Neural cell (in vitro differentiated cells): Measurements from ENCODE around the gene CTDSPL. TPM values are rescaled to one million over a fixed set of nuclear protein-coding genes. Genes with fewer than 3 reads are reported as not detected.

Experiments
- H2AFZ ChIP-seq: fragments of 200-600, 300-800 bp; sonication (generic), shearing (Covaris generic); 2 replicates; pipeline ENCODE4 v1.6.0; 2014; ENCODE audit warnings: low read depth, mild to moderate bottlenecking, antibody characterized with exemption, low read length, moderate library complexity
- H3F3A ChIP-seq: fragments of 200-600 bp; shearing (Covaris generic); 2 replicates; pipeline ENCODE4 v1.6.1; 2016; ENCODE audit warnings: mild to moderate bottlenecking, moderate library complexity, mixed read lengths, antibody characterized with exemption, low read length; ENCODE audit not compliant: insufficient read depth, poor library complexity, severe bottlenecking
- H3K27ac ChIP-seq: fragments of 200-600, 300-800 bp; sonication (generic), shearing (Covaris generic); 2 replicates; pipeline ENCODE4 v1.5.1; 2014; ENCODE audit warnings: mild to moderate bottlenecking, low read length, moderate library complexity
- H3K27me3 ChIP-seq: fragments of 300-800, 200-600 bp; sonication (generic), shearing (Covaris generic); 2 replicates; pipeline ENCODE4 v1.6.0; 2014; ENCODE audit warnings: mild to moderate bottlenecking, low read depth, low read length, moderate library complexity; ENCODE audit not compliant: insufficient read depth
- H3K36me3 ChIP-seq: fragments of 300-800, 200-600 bp; sonication (generic), shearing (Covaris generic); 2 replicates; pipeline ENCODE4 v1.5.1; 2014; ENCODE audit warnings: mild to moderate bottlenecking, antibody characterized with exemption, low read length, moderate library complexity; ENCODE audit not compliant: insufficient read depth
- H3K4me2 ChIP-seq: fragments of 300-800, 200-600 bp; sonication (generic), shearing (Covaris generic); 2 replicates; pipeline ENCODE4 v1.6.0; 2014; ENCODE audit warnings: mild to moderate bottlenecking, low read length
- H3K4me3 ChIP-seq: fragments of 300-800, 200-600 bp; sonication (generic), shearing (Covaris generic); 2 replicates; pipeline ENCODE4 v1.5.1; 2014; ENCODE audit warnings: mild to moderate bottlenecking, low read length, moderate library complexity
- H3K79me2 ChIP-seq: fragments of 200-600 bp; shearing (Covaris generic); replicated peaks from 2 replicates; pipeline ENCODE4 v1.6.0; 2014; ENCODE audit warnings: mild to moderate bottlenecking, low read length, moderate library complexity; ENCODE audit not compliant: insufficient read depth
- H3K9ac ChIP-seq: fragments of 300-800, 200-600 bp; sonication (generic), shearing (Covaris generic); 2 replicates; pipeline ENCODE4 v1.6.1; 2016; ENCODE audit warnings: mild to moderate bottlenecking, low read length, mixed read lengths
- H3K9me2 ChIP-seq: fragments of 200-600 bp; shearing (Covaris generic); 2 replicates; pipeline ENCODE4 v1.6.1; 2016; ENCODE audit warnings: mild to moderate bottlenecking, low read length, mixed read lengths; ENCODE audit not compliant: insufficient read depth
- H3K9me3 ChIP-seq: fragments of 200-600, 300-800 bp; sonication (generic), shearing (Covaris generic); 2 replicates; pipeline ENCODE4 v1.6.1; 2016; ENCODE audit warnings: mild to moderate bottlenecking, mixed run types, low read length, moderate library complexity, mixed read lengths
- H4K20me1 ChIP-seq: fragments of 200-600 bp; shearing (Covaris generic); 2 replicates; pipeline ENCODE4 v1.6.1; 2016; ENCODE audit warnings: mild to moderate bottlenecking, mixed run types; ENCODE audit not compliant: insufficient read depth
- CTCF ChIP-seq: fragments of 450-650 bp; IDR thresholded peaks from 2 replicates; pipeline ENCODE4 v1.5.1; 2014; ENCODE audit warnings: antibody characterized with exemption, mild to moderate bottlenecking, moderate library complexity; ENCODE audit not compliant: poor library complexity, severe bottlenecking
- EP300 ChIP-seq: fragments of 450-650 bp; conservative IDR thresholded peaks from 2 replicates; pipeline ENCODE4 v1.6.1; 2014; ENCODE audit warnings: antibody characterized with exemption, mild to moderate bottlenecking, moderate library complexity; ENCODE audit not compliant: poor library complexity, severe bottlenecking
- EZH2 ChIP-seq: fragments of 200-600, 300-800 bp; shearing (Covaris generic), sonication (generic); IDR thresholded peaks from 2 replicates; pipeline ENCODE4 v1.6.1; 2014; ENCODE audit warnings: antibody characterized with exemption, low read length, borderline replicate concordance, mild to moderate bottlenecking; ENCODE audit not compliant: insufficient read depth, poor library complexity, severe bottlenecking
- MXI1 ChIP-seq: fragments of 450-650 bp; conservative IDR thresholded peaks from 2 replicates; pipeline ENCODE4 v1.6.1; 2014; ENCODE audit warnings: antibody characterized with exemption, mild to moderate bottlenecking; ENCODE audit not compliant: poor library complexity, severe bottlenecking
- POLR2AphosphoS5 ChIP-seq: IDR thresholded peaks from 2 replicates; pipeline ENCODE4 v1.6.1; 2012
- RAD21 ChIP-seq: fragments of 450-650 bp; conservative IDR thresholded peaks from 2 replicates; pipeline ENCODE4 v1.6.1; 2014; ENCODE audit warnings: antibody characterized with exemption, mild to moderate bottlenecking, moderate library complexity
- SMC3 ChIP-seq: fragments of 450-650 bp; conservative IDR thresholded peaks from 2 replicates; pipeline ENCODE4 v1.6.1; 2014; ENCODE audit warnings: antibody characterized with exemption, mild to moderate bottlenecking, moderate library complexity; ENCODE audit not compliant: poor library complexity
- TAF1 ChIP-seq: IDR thresholded peaks from 2 replicates; pipeline ENCODE4 v1.6.1; 2012; ENCODE audit warnings: low read depth
- polyA plus RNA-seq: library from polyadenylated mRNA; depleted of rRNA; stranded (reverse); fragments of >200 nt; gene quantifications from 2 replicates; pipeline ENCODE4 v1.2.3, GENCODE V29; 2014
- TF ChIP-seq, protein P1 (sequence below): IDR thresholded peaks from 2 replicates; pipeline ENCODE4 v1.6.1; 2012; ENCODE audit warnings: borderline replicate concordance

Gene CTDSPL
- polyA plus RNA-seq, 1 donor from 2014 or later, result 17.0 TPM

- H3K9me3 ChIP-seq, result no peaks in the 10 kb centered on the region
- H3K9me2 ChIP-seq, result no peaks in the 10 kb centered on the region
- peaks cover 7% of the 10 kb centered on the region for H3K79me2 ChIP-seq
- no peak overlapping the region for H3K4me2 ChIP-seq
- H3K27ac ChIP-seq, result no peak overlapping the region
- no peaks in the 10 kb centered on the region for H3K27me3 ChIP-seq
- H3K36me3 ChIP-seq, result no peaks in the 10 kb centered on the region
- H2AFZ ChIP-seq, result no peak overlapping the region
- H3K9ac ChIP-seq, result no peak overlapping the region
- no peak overlapping the region for H3K4me3 ChIP-seq
- H3F3A ChIP-seq, result no peaks in the 10 kb centered on the region
- no peaks in the 10 kb centered on the region for H4K20me1 ChIP-seq
- TF ChIP-seq TAF1, result no peak
- no peak for TF ChIP-seq POLR2AphosphoS5
- no peak for TF ChIP-seq SMC3
- no peak for TF ChIP-seq EZH2
- TF ChIP-seq EP300, result no peak
- TF ChIP-seq, protein P1, sequence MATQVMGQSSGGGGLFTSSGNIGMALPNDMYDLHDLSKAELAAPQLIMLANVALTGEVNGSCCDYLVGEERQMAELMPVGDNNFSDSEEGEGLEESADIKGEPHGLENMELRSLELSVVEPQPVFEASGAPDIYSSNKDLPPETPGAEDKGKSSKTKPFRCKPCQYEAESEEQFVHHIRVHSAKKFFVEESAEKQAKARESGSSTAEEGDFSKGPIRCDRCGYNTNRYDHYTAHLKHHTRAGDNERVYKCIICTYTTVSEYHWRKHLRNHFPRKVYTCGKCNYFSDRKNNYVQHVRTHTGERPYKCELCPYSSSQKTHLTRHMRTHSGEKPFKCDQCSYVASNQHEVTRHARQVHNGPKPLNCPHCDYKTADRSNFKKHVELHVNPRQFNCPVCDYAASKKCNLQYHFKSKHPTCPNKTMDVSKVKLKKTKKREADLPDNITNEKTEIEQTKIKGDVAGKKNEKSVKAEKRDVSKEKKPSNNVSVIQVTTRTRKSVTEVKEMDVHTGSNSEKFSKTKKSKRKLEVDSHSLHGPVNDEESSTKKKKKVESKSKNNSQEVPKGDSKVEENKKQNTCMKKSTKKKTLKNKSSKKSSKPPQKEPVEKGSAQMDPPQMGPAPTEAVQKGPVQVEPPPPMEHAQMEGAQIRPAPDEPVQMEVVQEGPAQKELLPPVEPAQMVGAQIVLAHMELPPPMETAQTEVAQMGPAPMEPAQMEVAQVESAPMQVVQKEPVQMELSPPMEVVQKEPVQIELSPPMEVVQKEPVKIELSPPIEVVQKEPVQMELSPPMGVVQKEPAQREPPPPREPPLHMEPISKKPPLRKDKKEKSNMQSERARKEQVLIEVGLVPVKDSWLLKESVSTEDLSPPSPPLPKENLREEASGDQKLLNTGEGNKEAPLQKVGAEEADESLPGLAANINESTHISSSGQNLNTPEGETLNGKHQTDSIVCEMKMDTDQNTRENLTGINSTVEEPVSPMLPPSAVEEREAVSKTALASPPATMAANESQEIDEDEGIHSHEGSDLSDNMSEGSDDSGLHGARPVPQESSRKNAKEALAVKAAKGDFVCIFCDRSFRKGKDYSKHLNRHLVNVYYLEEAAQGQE, result no peak
- no peak for TF ChIP-seq RAD21
- TF ChIP-seq MXI1, result no peak
- no peak for TF ChIP-seq CTCF
Observed at GRCh38 chr3:37934631-37935289, 73.1 kb downstream of the CTDSPL start.

DNA sequence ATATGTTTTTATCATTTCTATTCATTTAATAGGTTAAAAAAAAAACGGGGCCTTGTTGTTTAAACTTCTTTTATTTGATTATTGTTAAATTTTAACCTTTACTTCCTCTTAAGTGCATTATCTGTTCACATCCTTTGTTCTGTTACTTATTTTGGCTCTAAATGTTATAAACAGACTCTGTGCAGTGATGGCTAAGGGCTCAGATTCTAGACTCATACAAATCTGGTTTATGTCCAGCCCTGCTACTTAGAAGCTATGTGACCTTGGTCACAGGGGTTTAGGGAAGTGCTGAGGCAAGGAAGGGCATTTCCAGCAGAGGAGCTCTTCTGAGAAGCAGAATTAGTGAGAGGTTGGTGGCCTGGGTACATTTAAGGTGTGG lies 73.6 kb downstream of the CTDSPL start:
- H2AFZ ChIP-seq, result no peak overlapping the region
- no peaks in the 10 kb centered on the region for H3K27me3 ChIP-seq
- no peak overlapping the region for H3K27ac ChIP-seq
- no peaks in the 10 kb centered on the region for H3K9me3 ChIP-seq
- H3K9ac ChIP-seq, result no peak overlapping the region
- H3K9me2 ChIP-seq, result no peaks in the 10 kb centered on the region
- no peaks in the 10 kb centered on the region for H3K36me3 ChIP-seq
- no peaks in the 10 kb centered on the region for H4K20me1 ChIP-seq
- H3K4me2 ChIP-seq, result no peak overlapping the region
- TF ChIP-seq CTCF (no peak), SMC3 (no peak), TAF1 (no peak), EP300 (no peak), POLR2AphosphoS5 (no peak), EZH2 (no peak), RAD21 (no peak), MXI1 (no peak)
- TF ChIP-seq, protein P1, result no peak
- no peak overlapping the region for H3K4me3 ChIP-seq
- no peaks in the 10 kb centered on the region for H3F3A ChIP-seq
- peaks cover 7% of the 10 kb centered on the region for H3K79me2 ChIP-seq
